DOHH2 (cell line): ENCODE measurements around the gene PLXNA2.

ENCODE experiments used
- H3F3A ChIP-seq: fragments of 200-600 bp; sonication (generic), shearing (Covaris generic); 2 replicates; pipeline ENCODE4 v1.6.0; 2016; ENCODE audit warnings: antibody characterized with exemption, mild to moderate bottlenecking; ENCODE audit not compliant: control insufficient read depth, insufficient read depth
- H3K27ac ChIP-seq: fragments of 200-600 bp; sonication (generic); 2 replicates; pipeline ENCODE4 v1.5.1; 2014; ENCODE audit warnings: low read depth, mild to moderate bottlenecking, low read length, moderate library complexity
- H3K27me3 ChIP-seq: fragments of 200-600 bp; sonication (generic); 2 replicates; pipeline ENCODE4 v1.6.1; 2014; ENCODE audit warnings: mild to moderate bottlenecking, low read length, mixed read lengths; ENCODE audit not compliant: control insufficient read depth
- H3K36me3 ChIP-seq: fragments of 200-600 bp; sonication (generic); 2 replicates; pipeline ENCODE4 v1.6.1; 2014; ENCODE audit warnings: mild to moderate bottlenecking, low read length, moderate library complexity, mixed read lengths; ENCODE audit not compliant: control insufficient read depth
- H3K4me1 ChIP-seq: fragments of 200-600 bp; sonication (generic); 2 replicates; pipeline ENCODE4 v1.6.1; 2014; ENCODE audit warnings: mild to moderate bottlenecking, low read length, mixed read lengths; ENCODE audit not compliant: control insufficient read depth
- H3K4me2 ChIP-seq: fragments of 200-600 bp; sonication (generic); 2 replicates; pipeline ENCODE4 v1.6.0; 2014; ENCODE audit warnings: mild to moderate bottlenecking, low read length, moderate library complexity
- H3K4me3 ChIP-seq: fragments of 200-600 bp; sonication (generic); 2 replicates; pipeline ENCODE4 v1.5.1; 2014; ENCODE audit warnings: mild to moderate bottlenecking, low read length, mixed read lengths
- H3K79me2 ChIP-seq: fragments of 200-600 bp; sonication (generic); 2 replicates; pipeline ENCODE4 v1.6.1; 2014; ENCODE audit warnings: mild to moderate bottlenecking, low read length, mixed read lengths; ENCODE audit not compliant: control insufficient read depth
- H3K9me2 ChIP-seq: fragments of 200-600 bp; sonication (generic); replicated peaks from 2 replicates; pipeline ENCODE4 v1.6.1; 2014; ENCODE audit warnings: mild to moderate bottlenecking, low read length, mixed read lengths; ENCODE audit not compliant: control insufficient read depth
- H3K9me3 ChIP-seq: fragments of 200-600 bp; sonication (generic); 2 replicates; pipeline ENCODE4 v1.6.1; 2014; ENCODE audit warnings: antibody characterized with exemption, low read length, mixed read lengths; ENCODE audit not compliant: control insufficient read depth, insufficient read depth
- H4K20me1 ChIP-seq: fragments of 200-600 bp; sonication (generic); 2 replicates; pipeline ENCODE4 v1.6.0; 2014; ENCODE audit warnings: low read depth, mild to moderate bottlenecking, antibody characterized with exemption, low read length, moderate library complexity; ENCODE audit not compliant: control insufficient read depth, insufficient read depth
- EZH2phosphoT487 ChIP-seq: fragments of 200-600 bp; sonication (generic); IDR thresholded peaks from 2 replicates; pipeline ENCODE4 v1.6.1; 2017; ENCODE audit warnings: borderline replicate concordance, mild to moderate bottlenecking, antibody characterized with exemption, low read length, moderate library complexity, mixed read lengths
- TF ChIP-seq, protein P1 (sequence below): fragments of 200-600 bp; sonication (generic); IDR thresholded peaks from one replicate; pipeline ENCODE4 v1.5.1; 2014; ENCODE audit warnings: antibody characterized with exemption, mild to moderate bottlenecking, low read depth, low read length; ENCODE audit not compliant: poor library complexity, severe bottlenecking

Gene PLXNA2

DNA sequence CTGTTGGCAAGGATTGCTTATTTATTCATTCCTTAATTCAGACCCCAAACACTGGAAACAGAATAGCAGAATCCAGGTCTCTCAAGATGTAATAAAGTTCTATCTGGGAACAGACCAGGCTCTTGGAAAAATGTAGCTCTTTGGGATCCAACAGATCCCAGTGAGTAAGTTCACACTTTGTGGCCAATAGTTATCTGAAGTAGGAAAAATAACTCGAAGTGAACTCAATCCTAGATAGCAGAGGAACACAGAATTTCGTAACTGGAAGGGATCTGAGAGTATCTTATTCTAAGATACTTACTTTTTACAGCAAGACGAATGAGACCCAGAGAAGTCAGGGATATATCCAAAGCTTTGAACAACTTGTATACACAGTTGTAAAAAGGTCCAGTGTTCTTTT lies 182.6 kb downstream of the PLXNA2 start:
- TF ChIP-seq, protein P1, sequence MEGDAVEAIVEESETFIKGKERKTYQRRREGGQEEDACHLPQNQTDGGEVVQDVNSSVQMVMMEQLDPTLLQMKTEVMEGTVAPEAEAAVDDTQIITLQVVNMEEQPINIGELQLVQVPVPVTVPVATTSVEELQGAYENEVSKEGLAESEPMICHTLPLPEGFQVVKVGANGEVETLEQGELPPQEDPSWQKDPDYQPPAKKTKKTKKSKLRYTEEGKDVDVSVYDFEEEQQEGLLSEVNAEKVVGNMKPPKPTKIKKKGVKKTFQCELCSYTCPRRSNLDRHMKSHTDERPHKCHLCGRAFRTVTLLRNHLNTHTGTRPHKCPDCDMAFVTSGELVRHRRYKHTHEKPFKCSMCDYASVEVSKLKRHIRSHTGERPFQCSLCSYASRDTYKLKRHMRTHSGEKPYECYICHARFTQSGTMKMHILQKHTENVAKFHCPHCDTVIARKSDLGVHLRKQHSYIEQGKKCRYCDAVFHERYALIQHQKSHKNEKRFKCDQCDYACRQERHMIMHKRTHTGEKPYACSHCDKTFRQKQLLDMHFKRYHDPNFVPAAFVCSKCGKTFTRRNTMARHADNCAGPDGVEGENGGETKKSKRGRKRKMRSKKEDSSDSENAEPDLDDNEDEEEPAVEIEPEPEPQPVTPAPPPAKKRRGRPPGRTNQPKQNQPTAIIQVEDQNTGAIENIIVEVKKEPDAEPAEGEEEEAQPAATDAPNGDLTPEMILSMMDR: no peak
- TF ChIP-seq EZH2phosphoT487: no peak
- Histone ChIP-seq H4K20me1 (no peaks in the 10 kb centered on the region), H3K4me1 (no peaks in the 10 kb centered on the region), H3K4me3 (no peak overlapping the region), H3K27ac (no peak overlapping the region), H3K36me3 (no peaks in the 10 kb centered on the region), H3K4me2 (no peak overlapping the region), H3K27me3 (no peaks in the 10 kb centered on the region), H3K9me3 (no peaks in the 10 kb centered on the region), H3K9me2 (no peaks in the 10 kb centered on the region), H3K79me2 (no peaks in the 10 kb centered on the region), H3F3A (no peaks in the 10 kb centered on the region)

DNA sequence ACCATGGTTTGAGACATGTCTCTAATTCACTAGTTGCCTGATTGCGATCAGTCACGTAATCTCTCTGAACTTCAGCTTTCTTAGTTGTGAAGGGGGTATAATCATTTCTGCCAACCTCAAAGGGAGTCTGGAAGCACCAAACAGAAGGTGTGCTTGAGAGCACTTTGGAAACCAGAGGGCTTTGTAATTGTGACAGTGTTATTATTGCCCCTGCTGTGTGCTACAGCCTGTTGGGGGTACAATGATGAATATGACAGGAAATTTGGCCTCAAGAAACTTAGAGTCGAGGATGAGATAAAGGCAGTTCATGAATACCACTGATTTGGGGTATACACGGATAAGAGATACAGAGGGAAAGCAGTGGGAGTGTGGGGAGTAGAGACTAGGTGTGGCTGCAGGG lies 183.1 kb downstream of the PLXNA2 start:
- Histone ChIP-seq H3K9me2 (no peaks in the 10 kb centered on the region), H3K79me2 (no peaks in the 10 kb centered on the region), H3K9me3 (no peaks in the 10 kb centered on the region), H3K4me2 (no peak overlapping the region), H3K27me3 (no peaks in the 10 kb centered on the region), H3F3A (no peaks in the 10 kb centered on the region), H3K27ac (no peak overlapping the region), H4K20me1 (no peaks in the 10 kb centered on the region), H3K4me3 (no peak overlapping the region), H3K4me1 (no peaks in the 10 kb centered on the region), H3K36me3 (no peaks in the 10 kb centered on the region)
- TF ChIP-seq, protein P1: no peak
- no peak for TF ChIP-seq EZH2phosphoT487

DNA sequence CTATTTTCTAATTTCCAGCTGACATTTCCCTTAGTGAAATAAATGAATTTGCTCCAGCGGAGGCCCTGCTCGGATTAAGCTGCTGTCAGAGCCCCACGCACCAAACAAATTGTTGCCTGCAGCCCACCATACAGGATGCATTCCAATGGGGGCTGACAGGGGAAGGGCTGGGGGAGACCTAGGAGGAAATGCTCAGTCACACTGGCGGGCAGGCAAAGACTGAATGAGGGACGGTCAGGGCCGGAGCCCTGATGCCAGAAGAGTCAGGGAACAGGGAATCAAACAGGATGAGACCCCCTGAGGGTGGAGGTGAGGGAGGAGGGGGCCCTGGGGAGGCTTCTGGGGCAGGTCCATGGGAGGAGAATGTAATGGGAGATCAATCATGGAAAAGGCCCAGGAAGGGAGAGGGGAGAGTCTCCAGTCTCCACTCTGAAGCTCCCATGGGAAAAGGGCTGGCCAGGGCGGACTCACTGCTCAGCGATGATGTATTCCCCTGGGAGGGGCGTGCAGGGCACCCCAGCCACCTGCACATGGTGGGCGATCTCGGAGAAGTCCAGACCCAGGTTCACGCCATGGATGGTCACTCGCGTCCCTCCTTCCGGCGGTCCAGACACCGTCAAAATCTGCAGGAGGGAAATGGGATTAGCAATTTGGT lies 183.8 kb downstream of the PLXNA2 start:
- Histone ChIP-seq H3K4me2 (no peak overlapping the region), H3K4me3 (no peak overlapping the region), H3K27ac (no peak overlapping the region), H3K9me2 (no peaks in the 10 kb centered on the region), H3K79me2 (no peaks in the 10 kb centered on the region), H3K27me3 (no peaks in the 10 kb centered on the region), H3K36me3 (no peaks in the 10 kb centered on the region), H3K9me3 (no peaks in the 10 kb centered on the region), H3F3A (no peaks in the 10 kb centered on the region), H3K4me1 (no peaks in the 10 kb centered on the region), H4K20me1 (no peaks in the 10 kb centered on the region)
- TF ChIP-seq EZH2phosphoT487: no peak
- TF ChIP-seq, protein P1: no peak
